Renal cortex interstitium (tissue), 11 donors: ENCODE results near the gene ASXL1. TPM values are rescaled to one million over a fixed set of nuclear protein-coding genes. Genes with fewer than 3 reads are reported as not detected.
"Not testable (repeated sequence)": the region's sequence is repeated elsewhere in the genome, so short reads cannot be mapped to it uniquely, and the experiment has no call there.

Experiments
- DNase-seq, 11 donors: peaks; one replicate each; pipeline ENCODE4 v3.0.0-alpha.2; 2013; ENCODE audit warnings: low read depth in 9 of 11, low spot score in 4 of 11; ENCODE audit errors: extremely low read depth in 1 of 11
- polyA plus RNA-seq, 3 donors: library from polyadenylated mRNA; unstranded; fragments of 120-200 nt; gene quantifications; one replicate each; pipeline ENCODE4 v1.2.1, GENCODE V29; 2013; ENCODE audit not compliant: insufficient read length in 3 of 3

The ASXL1 gene
- polyA plus RNA-seq, 3 donors: 61.9 to 78.5 (median 72.4) TPM

DNA sequence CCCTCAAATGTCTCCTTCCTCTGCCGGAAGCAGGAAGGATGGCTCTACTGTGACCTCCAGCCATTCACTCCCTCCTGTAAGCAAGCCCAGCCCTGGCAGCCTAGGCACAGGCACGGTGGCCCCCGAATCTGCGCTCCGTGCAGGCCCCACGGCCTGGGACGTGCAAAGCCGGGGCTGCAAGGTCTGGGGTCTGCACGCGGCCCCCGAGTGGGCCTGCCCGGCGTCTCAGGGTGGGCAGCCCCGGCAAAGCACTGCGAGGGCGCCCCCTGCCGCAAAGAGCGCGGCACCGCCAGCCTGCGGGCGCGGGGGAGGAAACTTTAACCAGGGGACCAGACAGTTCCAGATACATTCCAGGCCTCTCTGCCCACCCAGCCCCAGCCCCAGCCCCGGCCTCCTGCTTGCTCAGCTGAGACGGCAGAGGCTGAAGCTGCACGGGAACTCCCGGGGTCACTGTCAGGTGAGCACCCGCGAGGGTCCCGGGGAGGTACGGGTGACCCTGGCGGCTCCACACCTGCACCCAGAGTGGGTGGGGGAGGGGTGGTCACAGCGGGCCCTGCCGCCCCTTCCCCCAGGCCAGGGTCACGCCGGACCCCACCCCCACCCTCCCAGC, 98.8 kb downstream of the ASXL1 start:
- peak in 8 of 11 donors; percentile 73 to 89 (median 80) for DNase-seq

DNA sequence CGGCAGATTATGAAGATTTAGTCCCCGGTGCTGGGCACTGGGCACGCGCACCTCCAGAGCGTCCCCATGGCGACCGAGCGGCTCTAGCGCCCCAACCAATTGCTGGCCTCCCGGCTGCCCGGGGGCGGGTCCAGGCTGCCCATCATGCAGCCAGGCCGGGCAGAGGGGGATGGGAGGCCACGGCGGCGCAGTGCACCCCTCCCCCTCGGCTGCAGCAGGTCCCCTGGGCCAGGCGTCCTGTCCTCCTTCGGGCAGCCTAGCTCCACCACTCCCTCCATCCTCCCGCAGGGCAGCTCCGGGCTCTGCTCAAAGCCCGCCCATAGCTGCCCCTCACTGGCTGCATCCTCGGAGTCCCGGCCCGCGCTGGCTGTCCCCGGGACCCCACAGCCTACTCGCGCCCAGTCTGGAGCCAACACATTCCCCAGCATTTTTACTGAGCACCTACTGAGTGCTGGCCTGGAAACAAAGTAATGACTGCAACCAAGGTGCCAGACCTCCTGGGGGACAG, 99.4 kb downstream of the ASXL1 start:
- peak in 8 of 11 donors; percentile 80 to 90 (median 86) for DNase-seq

DNA sequence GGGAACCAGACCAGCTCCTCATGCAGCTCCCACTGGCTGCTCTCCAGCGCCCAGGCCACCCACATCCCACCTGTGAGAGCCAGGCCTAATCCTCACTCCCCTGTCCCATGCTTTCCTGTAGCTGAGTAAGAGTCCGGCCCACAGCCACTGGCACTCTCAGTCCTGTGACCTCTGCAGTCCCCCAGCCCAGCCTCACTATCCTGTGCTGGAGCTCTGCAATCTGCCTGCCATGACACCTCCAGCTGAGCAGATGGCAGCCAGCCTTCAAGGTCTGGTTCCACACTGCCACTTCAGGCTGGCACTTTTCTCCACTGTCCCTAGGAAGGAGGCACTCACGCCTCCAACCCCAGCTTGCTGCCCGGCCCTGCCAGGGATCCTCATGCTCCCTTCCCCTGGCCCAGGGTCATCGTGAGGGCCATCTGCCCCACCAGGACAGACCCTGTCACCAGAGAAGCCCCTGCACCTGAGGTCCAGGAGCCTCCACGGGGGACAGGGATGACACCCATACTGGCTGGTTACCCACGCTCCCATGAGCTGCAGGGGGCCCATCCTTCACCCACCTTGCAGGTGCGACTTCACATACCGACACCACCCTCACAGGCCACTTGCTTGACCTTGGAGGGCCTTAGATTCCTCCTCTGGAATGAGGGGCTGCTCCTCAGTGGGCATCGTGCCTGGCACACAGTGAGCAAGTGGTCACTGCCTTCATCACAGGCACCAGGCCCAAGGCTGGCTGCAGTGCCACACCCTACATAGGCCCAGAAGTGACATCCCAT, 100.1 kb downstream of the ASXL1 start:
- no peak for DNase-seq

DNA sequence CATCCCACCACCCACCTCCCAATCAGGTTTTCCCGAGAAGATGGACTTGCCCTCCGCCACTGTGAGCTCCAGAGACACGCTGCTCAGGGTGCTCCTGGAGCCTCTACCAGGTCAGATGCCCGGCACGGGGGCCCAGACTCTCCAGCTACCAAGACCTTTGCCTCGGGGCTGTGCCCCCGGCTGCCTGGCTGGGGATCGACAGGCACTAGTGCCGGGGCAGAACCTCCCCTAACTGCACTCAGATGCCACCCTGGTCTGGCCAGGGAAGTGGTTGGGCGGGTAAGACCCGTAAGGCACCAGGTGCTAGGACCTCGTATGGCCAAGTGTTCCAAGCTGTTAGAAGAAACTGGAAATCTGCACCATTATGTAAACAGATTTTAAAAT, 100.7 kb downstream of the ASXL1 start:
- no peak for DNase-seq

DNA sequence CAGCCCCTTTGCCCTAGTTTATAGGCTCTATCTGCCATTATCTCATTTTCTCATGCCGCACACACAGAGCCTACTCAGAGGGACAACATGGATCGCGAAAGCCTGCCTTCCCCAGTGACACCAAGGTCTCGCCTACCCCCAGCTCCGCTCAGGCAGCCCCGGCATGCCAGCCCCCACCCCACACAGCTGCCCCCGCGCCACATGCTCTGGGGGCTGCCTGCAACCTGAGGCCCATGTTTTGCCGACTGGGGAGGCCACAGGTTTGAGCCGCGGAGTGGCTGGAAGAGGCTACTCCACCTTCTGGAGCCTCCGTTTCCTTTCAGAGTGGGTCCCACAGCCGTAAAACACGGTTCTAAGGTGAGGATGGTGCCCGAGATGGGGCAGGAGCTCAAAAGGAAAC, 102.1 kb downstream of the ASXL1 start:
- no peak for DNase-seq

DNA sequence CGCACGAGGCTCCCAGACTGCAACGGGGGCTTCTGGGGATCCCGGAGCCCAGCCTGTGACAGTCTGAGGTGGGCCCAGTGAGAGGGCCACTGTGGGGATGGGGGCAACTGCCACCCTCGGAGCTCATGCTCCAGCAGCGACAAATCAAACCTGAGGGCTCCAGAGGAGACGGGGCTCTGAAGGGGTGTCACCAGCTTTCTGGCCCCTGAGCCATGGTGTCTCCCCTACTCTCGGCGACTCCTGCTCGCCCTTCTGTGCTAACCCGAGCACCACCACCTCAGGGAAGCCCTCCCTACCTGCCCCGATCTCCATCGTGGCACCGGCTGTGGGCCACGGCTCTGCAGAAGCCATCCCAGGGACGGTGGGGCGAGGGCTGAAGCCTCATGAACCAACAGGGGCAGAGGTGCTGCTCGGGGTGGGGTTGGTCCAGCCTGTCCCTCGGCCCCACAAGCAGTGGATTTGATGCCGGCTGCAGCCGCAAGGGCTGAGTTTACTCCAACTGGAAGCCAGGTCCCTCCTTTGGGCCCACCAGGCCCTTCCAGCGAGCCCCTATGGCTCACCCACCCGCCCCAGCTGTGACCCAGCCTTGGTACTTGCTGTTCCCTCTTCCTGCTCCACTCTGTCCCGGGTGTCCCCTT, 102.7 kb downstream of the ASXL1 start:
- DNase-seq: no peak

DNA sequence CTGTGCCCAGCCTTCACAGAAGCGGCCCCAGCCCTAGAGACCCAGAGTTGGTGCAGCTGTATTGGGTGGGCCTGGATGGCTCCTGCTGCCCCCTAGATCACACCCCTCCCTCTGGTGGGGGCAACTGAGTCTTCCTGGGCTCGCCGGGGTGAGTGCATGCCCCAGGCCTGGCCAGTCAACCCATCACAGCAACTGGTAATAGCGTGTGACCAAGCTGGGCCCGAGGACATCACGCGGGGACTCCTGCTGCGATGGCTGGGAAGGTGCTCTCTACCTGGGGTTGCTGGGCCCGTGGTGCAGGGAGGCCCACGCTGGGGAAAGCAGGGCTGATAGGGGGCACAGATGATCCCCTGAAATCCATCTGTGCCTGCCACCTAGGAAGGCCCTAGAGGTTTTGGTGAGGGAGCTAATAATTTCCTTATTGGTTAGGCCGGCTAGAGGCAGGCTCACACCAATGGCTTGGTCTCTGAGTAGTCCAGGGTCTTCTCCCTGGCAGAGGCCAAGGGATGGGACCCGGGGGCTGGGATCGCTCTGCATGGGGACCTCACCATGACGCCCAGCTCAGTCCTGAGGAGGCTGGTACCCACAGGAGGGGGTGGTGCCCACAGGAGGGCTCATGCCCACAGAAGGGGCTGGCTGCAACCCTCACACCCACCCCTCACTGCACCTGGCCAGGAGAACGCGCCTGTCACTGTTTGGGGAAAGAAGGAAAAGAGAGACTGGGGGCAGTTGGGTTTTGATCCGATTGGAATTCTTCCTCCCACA, 103.9 kb downstream of the ASXL1 start:
- no peak for DNase-seq

DNA sequence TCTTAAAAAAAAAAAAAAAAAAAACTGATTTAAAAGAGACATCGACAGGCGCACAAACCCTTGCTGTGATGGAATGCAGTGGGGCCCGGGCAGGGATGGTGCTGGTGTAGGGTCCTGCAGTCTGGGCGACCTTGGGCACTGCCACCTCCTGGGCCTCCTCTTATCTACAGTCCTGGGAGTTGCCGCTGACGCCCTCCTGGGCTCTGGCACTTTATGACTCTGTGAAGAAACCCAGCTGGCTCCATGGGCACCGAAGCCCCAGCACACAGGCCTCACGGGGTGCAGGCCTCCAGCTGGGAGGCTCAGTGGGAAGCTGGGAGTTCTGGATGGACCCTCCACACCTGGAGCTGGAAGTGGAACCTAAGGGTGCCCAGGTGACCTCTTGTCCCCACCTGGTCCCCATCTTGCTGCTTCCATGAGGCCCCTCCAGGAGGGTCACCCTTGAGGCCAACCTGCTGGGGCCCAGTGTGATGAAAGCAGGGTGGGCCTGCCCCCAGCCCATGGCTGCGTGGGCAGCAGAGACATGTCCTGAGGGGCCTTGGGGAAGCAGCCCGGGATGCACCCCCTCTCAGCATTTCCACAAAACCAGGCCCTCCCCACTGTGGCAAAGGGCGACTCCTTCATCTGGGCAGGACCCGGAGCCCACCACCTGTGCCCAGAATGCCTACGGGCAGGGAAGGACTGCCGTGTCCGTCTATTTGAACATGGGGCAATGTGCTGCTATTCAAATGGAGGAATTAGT, 104.9 kb downstream of the ASXL1 start:
- no peak for DNase-seq

DNA sequence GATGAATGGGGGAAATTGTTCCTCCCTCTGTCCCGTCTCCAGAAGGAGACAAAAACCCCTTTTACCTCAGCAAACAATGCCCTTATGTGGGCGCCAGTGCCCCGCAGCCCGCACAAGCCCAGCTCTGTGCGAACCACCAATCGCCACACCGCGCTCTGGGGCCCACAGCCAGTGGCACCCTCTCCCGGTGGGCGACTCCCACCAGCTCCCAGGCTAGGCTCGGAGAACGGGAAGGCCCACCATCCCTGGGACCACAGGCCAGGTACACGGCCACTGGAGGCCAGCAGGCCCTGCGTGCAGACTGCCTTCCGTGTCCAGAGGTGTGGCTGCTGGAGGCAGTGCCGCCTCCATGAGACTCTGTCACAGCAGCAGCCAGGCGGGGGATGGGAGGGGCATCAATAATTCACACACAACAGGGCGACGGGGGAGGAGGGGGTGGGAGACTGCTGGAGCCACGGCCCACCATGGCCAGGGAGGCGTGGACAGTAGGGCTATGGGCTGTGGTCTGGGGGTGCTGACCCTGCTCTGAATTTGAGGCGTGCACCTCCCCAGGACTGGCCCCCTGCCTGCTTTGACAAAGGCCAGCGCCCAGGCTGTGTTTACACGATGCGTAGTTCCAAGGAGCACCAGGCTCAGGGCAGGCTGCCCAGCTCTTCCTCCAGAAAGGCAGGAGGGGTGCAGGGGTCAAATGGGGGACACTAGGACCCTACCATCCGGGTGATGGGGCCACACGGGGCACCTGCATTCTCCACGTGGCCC, 105.7 kb downstream of the ASXL1 start:
- peak in 2 of 11 donors; percentile 51 to 52 for DNase-seq

DNA sequence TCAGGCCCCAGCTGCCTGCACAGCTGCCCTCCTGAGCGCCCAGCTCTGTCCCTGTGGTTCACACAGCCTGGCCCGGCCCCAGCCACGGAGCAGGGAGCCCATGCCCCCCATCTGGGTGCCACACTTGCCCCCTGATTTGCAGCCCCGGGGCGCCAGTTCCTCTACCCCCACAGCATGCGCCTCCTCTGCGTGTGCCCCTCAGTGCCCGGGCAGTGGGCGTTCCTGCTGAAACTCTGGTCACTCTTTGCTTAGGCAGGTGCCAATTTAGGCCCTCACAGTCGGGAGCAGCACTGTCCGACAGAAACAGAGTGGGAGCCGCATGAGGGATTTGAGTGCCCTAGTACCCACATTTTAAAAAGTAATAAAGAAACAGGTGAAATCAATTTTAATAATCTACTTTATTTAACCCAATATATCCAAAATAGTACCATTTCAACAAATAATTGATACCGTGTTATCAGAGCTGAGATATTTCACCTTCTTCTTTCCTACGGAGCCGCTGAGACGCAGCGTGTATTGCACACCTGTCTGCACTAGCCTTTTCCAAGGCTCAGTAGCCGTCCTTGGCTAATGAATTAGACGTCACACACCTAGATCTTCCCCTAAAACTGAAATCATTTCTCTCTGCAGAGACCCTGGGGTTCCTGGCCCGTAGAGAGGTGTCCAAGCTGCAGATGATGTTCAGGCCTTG, 106.4 kb downstream of the ASXL1 start:
- DNase-seq: no peak

DNA sequence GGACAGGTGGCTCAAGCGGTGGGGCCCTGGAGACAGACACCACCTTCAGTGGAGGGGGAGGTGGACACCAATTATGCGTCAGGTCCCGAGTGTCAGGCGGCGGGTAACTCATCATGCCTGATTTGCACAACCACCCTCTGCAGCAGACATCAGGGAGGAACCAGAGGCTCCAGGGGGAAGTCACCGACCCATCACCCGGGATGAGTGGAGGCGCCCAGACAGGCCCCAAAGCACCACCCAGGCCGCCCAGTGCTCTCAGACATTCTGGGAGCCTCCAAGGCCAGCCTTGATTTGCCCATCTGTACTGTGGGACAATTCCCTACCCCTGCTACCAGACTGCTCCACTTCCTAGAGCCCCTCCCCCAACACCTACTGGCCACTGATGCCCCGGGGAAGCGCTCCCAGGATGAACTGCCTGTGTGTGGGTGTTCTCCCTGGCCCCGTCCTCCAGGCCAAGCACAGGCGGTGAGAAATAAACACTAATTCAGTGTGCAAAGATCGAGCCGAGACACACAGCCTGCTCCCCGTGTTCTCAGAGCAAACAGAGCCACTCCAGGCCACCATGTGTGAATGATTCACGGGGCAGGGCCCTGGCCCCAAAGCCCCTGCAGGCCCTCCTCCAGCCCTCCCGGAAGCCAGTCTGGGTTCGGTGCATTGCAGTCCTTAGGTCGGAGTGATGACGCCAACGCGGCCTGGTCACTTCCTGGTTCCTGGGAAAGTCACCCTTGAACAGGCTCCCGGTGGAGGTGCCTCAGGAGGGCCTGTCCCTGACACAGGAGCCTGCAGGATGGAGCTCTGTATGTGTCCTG, 107.2 kb downstream of the ASXL1 start:
- peak in 2 of 11 donors; percentile 42 to 62 for DNase-seq

DNA sequence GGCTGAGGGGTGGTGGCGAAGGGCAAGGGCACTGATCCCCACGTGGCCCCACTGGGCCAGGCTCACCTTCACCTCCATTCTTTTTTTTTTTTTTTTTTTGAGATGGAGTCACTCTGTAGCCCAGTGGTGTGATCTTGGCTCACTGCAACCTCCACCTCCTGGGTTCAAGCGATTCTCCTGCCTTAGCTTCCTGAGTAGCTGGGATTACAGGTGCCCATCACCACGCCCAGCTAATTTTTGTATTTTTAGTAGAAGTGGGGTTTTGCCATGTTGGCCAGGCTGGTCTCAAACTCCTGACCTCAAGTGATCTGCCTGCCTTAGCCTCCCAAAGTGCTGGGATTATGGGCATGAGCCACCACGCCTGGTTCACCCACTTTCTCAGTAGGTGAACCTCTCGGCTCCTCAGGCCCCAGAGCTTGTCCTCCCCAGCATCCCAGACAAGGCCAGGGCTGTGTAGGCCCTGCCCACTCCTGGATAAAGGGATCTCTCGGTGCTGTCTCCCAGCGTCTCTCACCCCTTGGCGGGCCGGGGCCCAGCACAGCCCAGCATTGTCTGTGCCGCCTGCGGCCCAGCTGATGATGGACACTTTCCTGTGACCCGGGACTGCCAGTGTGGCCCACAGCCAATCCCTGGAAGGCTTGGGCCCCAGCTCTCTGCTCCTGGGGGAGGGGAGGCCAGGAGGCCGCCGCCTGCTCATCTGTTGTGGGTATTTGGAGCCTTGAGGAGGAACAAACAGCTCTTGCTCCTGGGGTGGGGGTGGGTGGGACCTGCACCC, 108.0 kb downstream of the ASXL1 start:
- DNase-seq: not testable (repeated sequence)

DNA sequence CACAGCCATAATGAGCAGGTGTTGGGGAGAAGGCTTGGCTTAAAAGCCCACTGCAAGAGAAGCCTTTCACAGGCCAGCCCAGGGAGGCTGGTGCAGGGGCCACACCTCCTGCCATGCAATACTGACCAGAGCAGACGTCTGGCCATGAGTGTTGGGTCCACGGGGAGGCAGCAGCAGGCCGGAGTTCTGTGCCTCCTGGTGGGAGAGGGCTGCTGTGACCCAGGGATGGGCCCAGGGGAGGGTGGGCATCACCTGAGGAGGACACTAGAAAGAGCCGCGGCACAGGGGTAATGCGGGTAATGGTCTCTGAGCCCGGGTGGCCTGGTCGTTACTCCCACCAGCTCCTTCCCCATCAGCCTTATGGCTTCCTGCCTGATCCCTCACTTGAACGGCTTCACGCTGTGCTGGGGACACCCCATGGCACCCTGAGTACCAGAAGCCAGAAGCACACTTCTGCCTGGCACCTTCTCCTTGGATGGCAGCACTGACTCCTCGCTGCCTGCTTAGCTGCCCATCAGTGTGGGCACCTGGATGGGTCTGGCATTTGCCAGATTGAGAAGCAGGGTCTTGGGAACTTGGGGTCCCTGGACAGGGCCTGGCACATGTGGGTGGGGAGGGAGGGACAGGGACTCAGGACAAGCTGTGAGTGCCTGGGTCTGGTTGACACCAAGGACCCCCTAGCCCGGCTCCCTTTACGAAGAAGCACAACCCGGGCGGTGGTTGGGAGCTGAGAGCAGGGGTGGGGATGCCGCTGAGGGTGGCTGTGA, 108.8 kb downstream of the ASXL1 start:
- no peak for DNase-seq

DNA sequence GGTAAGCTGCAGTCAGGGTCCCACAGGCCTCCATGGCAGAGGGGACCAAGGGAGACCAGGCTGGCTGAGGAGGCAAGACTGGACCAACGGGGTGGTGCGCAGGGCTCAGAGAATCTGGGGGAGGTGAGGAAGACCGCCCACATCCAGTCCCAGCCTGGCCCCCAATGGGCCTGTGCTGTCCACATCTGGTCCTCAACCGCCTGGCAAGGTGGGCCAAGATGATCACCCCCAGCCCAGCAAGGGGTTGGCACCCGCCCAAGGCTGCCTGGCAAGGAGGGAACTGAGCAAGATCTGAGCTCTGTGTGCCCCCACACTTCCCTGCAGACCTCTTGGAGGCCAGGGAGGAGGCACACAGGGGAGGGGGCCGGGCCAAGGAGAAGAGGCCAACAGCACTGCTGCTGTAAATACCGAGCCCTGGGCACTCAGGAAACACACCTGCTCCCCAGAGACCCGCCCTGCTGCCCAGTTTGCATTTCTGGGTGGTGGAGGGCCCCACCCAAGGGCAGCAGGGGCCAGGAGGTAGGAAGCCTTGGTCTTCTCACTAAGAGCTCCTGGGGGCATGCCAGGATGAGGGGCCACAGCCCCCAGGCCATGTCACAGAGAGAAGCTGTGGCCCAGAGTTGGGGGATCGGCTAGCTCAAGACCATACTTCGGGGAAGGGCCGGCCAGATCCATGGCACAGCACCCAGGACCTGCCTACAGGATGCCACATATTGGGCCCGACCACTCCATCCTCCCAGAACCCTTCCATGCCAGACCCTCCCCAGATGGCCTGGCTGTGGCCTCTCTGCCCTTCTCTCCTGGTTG, 109.6 kb downstream of the ASXL1 start:
- no peak for DNase-seq

DNA sequence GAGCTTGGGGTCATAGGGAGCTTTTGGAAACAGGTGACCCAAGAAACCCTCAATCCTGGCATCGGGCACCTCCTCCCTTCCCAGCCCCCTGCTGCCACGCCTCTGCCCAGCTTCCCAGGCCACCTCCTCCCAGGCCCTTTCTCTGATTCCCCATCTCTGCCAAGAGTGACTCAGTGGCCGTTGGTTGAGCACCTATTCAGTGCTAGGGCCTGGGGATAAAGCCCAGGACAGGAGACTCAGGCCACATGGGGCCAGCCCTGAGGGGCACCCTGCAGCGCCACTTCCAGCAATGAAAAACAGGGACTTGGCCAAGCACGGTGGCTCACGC, 110.1 kb downstream of the ASXL1 start:
- DNase-seq: no peak
